ENCODE measurements around the gene TMEM161A. TPM values are rescaled to one million over a fixed set of nuclear protein-coding genes. Genes with fewer than 3 reads are reported as not detected.

Gene TMEM161A
- total and polyA plus RNA-seq, 3 donors from 2014 or later = 13.2 to 18.7 (median 17.4) TPM

DNA sequence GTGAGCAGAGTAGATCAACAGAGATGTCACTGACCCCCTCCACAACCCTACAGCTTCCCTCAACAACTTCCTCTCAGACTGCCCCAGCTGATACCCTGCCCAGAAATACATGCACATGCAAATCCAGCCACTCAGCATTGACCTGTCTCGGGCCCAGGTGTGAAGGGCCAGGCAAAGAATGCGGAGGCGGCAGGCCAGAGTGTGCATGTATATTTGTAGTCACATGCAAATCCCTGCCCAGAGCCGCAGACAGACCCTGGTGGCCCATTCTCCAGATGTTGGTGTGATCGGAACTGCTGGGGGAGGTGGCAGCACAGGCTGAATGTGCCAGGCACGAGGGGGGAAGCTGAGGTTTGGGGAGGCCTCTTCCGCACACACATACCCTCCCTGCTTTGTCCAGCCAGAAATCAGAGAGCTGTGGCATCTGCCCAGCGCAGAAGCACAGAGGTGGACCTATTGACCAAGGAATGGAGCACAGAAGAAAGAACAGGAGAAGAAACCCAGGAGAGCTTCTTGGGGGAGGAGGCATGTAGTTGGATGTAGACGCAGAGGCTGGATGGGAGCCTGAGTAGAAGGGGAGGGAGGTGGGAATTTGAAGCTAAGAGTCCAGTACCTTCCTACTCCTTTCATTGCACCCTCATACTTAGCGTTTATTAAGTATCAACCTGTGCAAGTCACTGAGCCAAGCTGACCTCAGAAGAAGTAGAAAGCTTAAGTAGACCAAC, 17.4 kb upstream of the TMEM161A start:
- no peak for DNase-seq
- no peaks in the 10 kb centered on the region for H3K4me1 ChIP-seq
- 94 to 97% methylated on average over 9 to 10 of the region's 10 CpGs for WGBS, 2 donors
- H3K4me3 ChIP-seq = no peak overlapping the region
- H3K27ac ChIP-seq = no peak overlapping the region
- no peak for TF ChIP-seq POLR2A (IDR thresholded peaks at IDR 0.05)
- TF ChIP-seq, protein P1, sequence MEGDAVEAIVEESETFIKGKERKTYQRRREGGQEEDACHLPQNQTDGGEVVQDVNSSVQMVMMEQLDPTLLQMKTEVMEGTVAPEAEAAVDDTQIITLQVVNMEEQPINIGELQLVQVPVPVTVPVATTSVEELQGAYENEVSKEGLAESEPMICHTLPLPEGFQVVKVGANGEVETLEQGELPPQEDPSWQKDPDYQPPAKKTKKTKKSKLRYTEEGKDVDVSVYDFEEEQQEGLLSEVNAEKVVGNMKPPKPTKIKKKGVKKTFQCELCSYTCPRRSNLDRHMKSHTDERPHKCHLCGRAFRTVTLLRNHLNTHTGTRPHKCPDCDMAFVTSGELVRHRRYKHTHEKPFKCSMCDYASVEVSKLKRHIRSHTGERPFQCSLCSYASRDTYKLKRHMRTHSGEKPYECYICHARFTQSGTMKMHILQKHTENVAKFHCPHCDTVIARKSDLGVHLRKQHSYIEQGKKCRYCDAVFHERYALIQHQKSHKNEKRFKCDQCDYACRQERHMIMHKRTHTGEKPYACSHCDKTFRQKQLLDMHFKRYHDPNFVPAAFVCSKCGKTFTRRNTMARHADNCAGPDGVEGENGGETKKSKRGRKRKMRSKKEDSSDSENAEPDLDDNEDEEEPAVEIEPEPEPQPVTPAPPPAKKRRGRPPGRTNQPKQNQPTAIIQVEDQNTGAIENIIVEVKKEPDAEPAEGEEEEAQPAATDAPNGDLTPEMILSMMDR (IDR thresholded peaks at IDR 0.05) = no peak
- H3K36me3 ChIP-seq (ENCODE audit: low read depth, missing control alignments) = no peaks in the 10 kb centered on the region
- H3K27me3 ChIP-seq = no peaks in the 10 kb centered on the region
- no peaks in the 10 kb centered on the region for H3K9me3 ChIP-seq
- intact Hi-C loops (cut with DNase I; ENCODE audit: low total_unique reads) = no loop called here

DNA sequence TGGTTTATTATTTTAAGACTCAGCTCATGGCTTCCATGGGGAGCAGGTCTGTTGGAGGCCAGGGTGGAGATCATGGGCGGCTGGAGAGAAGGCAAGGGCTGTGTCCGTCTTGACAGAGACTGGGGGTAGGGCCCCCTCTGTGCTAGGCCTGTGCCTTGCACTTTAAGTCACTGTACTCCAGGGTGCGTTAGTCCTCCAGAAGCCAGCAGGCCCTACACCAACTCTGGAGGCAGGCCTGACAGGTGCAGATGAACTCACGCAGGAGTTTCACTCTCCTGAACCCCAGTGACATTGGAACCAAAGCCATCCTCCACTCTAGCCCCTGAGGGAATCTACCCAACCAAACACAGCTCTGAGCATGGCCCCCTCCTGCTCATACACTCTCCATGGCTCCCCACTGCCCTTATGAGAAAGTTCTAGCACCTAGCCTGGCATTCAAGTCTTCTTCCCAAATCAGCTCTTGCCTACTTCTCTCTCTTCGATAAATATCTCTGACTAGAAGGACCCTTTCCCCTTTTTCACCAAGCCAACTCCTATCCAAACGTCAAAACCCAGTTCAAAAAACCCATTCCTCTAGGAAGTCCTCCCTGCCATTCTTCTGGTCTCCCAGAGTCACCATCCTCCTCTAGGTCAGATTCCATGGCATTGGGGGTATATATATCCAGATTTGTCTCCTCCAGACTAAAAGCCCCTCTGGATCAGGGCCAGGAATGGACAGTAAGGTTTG, 16.7 kb upstream of the TMEM161A start:
- no peaks in the 10 kb centered on the region for H3K36me3 ChIP-seq (ENCODE audit: low read depth, missing control alignments)
- no peaks in the 10 kb centered on the region for H3K4me1 ChIP-seq
- no peak for DNase-seq
- intact Hi-C loops (cut with DNase I; ENCODE audit: low total_unique reads) = no loop called here
- no peaks in the 10 kb centered on the region for H3K27me3 ChIP-seq
- no peak for TF ChIP-seq POLR2A (IDR thresholded peaks at IDR 0.05)
- TF ChIP-seq, protein P1 (IDR thresholded peaks at IDR 0.05) = no peak
- H3K9me3 ChIP-seq = no peaks in the 10 kb centered on the region
- no peak overlapping the region for H3K4me3 ChIP-seq
- H3K27ac ChIP-seq = no peak overlapping the region
- 95 to 96% methylated on average over 4 to 6 of the region's 6 CpGs for WGBS, 2 donors

DNA sequence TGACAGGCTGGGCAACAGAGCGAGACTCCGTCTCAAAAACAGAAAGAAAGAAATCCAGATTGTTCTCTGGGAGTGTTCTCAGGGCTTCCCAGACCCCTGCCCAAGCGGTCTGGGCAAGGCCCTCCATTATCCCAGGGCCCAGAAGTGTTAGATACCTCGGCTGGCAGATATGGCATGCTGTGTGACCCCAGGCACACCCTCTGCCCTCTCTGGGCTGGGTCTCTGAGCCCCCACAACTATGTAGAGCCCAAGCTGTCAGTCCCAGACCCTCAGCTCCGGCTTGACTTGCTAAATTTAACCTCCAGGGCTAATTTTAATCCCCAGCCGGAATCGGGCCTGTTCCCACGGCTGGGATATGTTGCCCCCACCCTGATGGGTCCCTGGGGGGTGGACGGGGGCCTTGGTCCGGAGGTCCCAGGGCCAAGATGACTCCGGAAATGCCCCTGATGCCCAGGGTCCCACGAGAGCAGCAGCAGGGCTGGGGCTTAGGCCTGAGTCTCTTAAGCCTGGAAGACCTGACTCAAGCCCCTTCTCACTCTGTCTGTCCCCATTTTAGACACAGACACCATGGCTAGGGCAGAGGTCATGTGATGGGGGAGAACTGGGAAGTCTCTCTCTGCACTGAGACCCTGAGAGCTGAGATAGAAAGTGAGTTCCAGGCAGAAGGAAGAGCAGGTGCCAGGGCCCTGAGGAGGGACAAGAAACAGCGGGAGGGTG, 14.5 kb upstream of the TMEM161A start:
- no peak for TF ChIP-seq POLR2A (IDR thresholded peaks at IDR 0.05)
- TF ChIP-seq, protein P1 (IDR thresholded peaks at IDR 0.05) = no peak
- Histone ChIP-seq H3K4me1 (no peaks in the 10 kb centered on the region), H3K36me3 (ENCODE audit: low read depth, missing control alignments) (no peaks in the 10 kb centered on the region), H3K27ac (no peak overlapping the region), H3K9me3 (no peaks in the 10 kb centered on the region), H3K27me3 (no peaks in the 10 kb centered on the region), H3K4me3 (no peak overlapping the region)
- DNase-seq = no peak
- 85 to 95% methylated on average over 5 to 13 of the region's 13 CpGs for WGBS, 2 donors
- intact Hi-C loops (cut with DNase I; ENCODE audit: low total_unique reads) = no loop called here

DNA sequence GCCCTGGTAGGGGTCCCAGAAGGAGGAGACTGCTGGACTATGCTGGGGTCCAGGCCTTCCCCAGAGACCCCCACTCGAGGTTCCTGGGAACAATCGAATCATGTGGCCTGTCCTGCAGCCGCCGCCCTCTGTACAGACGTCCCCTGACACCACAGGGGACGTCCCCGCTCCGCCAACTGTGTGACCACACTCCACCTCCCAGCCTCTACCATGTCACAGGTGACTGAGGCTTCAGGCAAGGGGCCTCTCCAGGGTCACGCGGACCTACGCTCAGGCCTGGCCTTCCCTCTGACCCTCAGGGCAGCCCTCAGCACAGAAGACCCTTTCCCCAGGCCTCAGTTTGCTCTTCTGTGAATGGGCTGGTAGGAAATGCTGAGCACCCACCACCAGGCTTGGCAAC, 13.1 kb upstream of the TMEM161A start:
- no peaks in the 10 kb centered on the region for H3K36me3 ChIP-seq (ENCODE audit: low read depth, missing control alignments)
- WGBS, 2 donors = 89 to 90% methylated on average over 2 to 11 of the region's 11 CpGs
- no peaks in the 10 kb centered on the region for H3K4me1 ChIP-seq
- no peak overlapping the region for H3K4me3 ChIP-seq
- no peaks in the 10 kb centered on the region for H3K9me3 ChIP-seq
- no peaks in the 10 kb centered on the region for H3K27me3 ChIP-seq
- DNase-seq = no peak
- H3K27ac ChIP-seq = no peak overlapping the region
- intact Hi-C loops (cut with DNase I; ENCODE audit: low total_unique reads) = no loop called here
- TF ChIP-seq, protein P1 (IDR thresholded peaks at IDR 0.05) = no peak
- TF ChIP-seq POLR2A (IDR thresholded peaks at IDR 0.05) = no peak
